Suprapubic skin (tissue), 4 donors: ENCODE measurements around the gene KIF25.

Experiments used
- EP300 ChIP-seq: sonication (generic); formaldehyde crosslinking; IDR thresholded peaks from one replicate; pipeline ENCODE4 v1.6.1; 2017; ENCODE audit warnings: antibody characterized with exemption
- POLR2A ChIP-seq, 2 donors: fragments of 450-650 bp; IDR thresholded peaks; one replicate each; pipeline ENCODE4 v1.6.1; 2017; ENCODE audit warnings: antibody characterized with exemption in 2 of 2, mild to moderate bottlenecking in 2 of 2, moderate library complexity in 2 of 2
- POLR2AphosphoS5 ChIP-seq, 3 donors: sonication (generic); formaldehyde crosslinking; IDR thresholded peaks; one replicate each; pipeline ENCODE4 v1.6.1; 2017; ENCODE audit warnings: antibody characterized with exemption in 3 of 3
- TF ChIP-seq, protein P1 (sequence below), 2 donors: fragments of 200-600 bp in 1 of 2; fragments of 450-650 bp in 1 of 2; sonication (generic) in 1 of 2; IDR thresholded peaks; one replicate each; pipeline ENCODE4 v1.5.1; 2016 to 2019; ENCODE audit warnings: antibody characterized with exemption in 2 of 2, mild to moderate bottlenecking in 1 of 2, moderate library complexity in 1 of 2

- TF ChIP-seq POLR2AphosphoS5 (IDR thresholded peaks at IDR 0.05) (no peak), POLR2A (IDR thresholded peaks at IDR 0.05) (no peak), EP300 (no peak)
- TF ChIP-seq, protein P1, sequence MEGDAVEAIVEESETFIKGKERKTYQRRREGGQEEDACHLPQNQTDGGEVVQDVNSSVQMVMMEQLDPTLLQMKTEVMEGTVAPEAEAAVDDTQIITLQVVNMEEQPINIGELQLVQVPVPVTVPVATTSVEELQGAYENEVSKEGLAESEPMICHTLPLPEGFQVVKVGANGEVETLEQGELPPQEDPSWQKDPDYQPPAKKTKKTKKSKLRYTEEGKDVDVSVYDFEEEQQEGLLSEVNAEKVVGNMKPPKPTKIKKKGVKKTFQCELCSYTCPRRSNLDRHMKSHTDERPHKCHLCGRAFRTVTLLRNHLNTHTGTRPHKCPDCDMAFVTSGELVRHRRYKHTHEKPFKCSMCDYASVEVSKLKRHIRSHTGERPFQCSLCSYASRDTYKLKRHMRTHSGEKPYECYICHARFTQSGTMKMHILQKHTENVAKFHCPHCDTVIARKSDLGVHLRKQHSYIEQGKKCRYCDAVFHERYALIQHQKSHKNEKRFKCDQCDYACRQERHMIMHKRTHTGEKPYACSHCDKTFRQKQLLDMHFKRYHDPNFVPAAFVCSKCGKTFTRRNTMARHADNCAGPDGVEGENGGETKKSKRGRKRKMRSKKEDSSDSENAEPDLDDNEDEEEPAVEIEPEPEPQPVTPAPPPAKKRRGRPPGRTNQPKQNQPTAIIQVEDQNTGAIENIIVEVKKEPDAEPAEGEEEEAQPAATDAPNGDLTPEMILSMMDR (IDR thresholded peaks at IDR 0.05): no peak
These were observed 38.4 kb downstream of the KIF25 start for GRCh38 chr6:168035661-168036545.
